ENCODE measurements around the gene EGR4.

The EGR4 gene

GRCh38 chr2:73286134-73286655 lies 7.2 kb downstream of the EGR4 start:
- Histone ChIP-seq H3K4me3 (ENCODE audit: low read depth, low read length) (no peak overlapping the region), H3K36me3 (no peaks in the 10 kb centered on the region), H3K27me3 (peaks cover 10% of the 10 kb centered on the region), H3K4me1 (no peaks in the 10 kb centered on the region), H3K9me3 (no peaks in the 10 kb centered on the region)
- no peak for DNase-seq
- no peak for TF ChIP-seq CTCF (IDR thresholded peaks at IDR 0.05; ENCODE audit: low read depth, low read length)

GRCh38 chr2:73285159-73285739 lies 8.1 kb downstream of the EGR4 start:
- Histone ChIP-seq H3K4me3 (ENCODE audit: low read depth, low read length) (peak overlapping the region; percentile 56), H3K36me3 (no peaks in the 10 kb centered on the region), H3K27me3 (peaks cover under 1% of the 10 kb centered on the region; the same call in 1 of the 2 replicates), H3K4me1 (no peaks in the 10 kb centered on the region), H3K9me3 (no peaks in the 10 kb centered on the region)
- TF ChIP-seq CTCF (IDR thresholded peaks at IDR 0.05; ENCODE audit: low read depth, low read length), result no peak
- DNase-seq, result no peak

GRCh38 chr2:73284296-73285158 lies 8.8 kb downstream of the EGR4 start, which contains the start of gene FBXO41:
FBXO41 (minus strand) TSS chr2:73284478; CDS start chr2:73269630, 14,848 bp downstream.
- DNase-seq, result peak; percentile 67
- Histone ChIP-seq H3K4me3 (ENCODE audit: low read depth, low read length) (peak within 1 kb of the TSS; percentile 56), H3K27me3 (no peaks in the 10 kb centered on the region), H3K9me3 (no peaks in the 10 kb centered on the region), H3K36me3 (no peaks in the 10 kb centered on the region), H3K4me1 (no peaks in the 10 kb centered on the region)
- TF ChIP-seq CTCF (IDR thresholded peaks at IDR 0.05; ENCODE audit: low read depth, low read length), result no peak

GRCh38 chr2:73283545-73284295 lies 9.6 kb downstream of the EGR4 start:
- no peak for DNase-seq
- TF ChIP-seq CTCF (IDR thresholded peaks at IDR 0.05; ENCODE audit: low read depth, low read length), result no peak
- H3K4me1 ChIP-seq, result no peaks in the 10 kb centered on the region
- no peaks in the 10 kb centered on the region for H3K27me3 ChIP-seq
- H3K4me3 ChIP-seq (ENCODE audit: low read depth, low read length), result peak overlapping the region; percentile 56
- H3K36me3 ChIP-seq, result no peaks in the 10 kb centered on the region
- H3K9me3 ChIP-seq, result no peaks in the 10 kb centered on the region

GRCh38 chr2:73282924-73283544 lies 10.3 kb downstream of the EGR4 start:
- Histone ChIP-seq H3K4me1 (no peaks in the 10 kb centered on the region), H3K4me3 (ENCODE audit: low read depth, low read length) (peak overlapping the region; percentile 56), H3K36me3 (no peaks in the 10 kb centered on the region), H3K27me3 (no peaks in the 10 kb centered on the region), H3K9me3 (no peaks in the 10 kb centered on the region)
- TF ChIP-seq CTCF (IDR thresholded peaks at IDR 0.05; ENCODE audit: low read depth, low read length), result no peak
- DNase-seq, result no peak

Data from BE2C (cell line).